Duodenal mucosa (tissue), 2 donors: ENCODE results near the gene DOCK6.

Source experiments
- H3K27ac ChIP-seq: one replicate; pipeline ENCODE4 v1.7.0; 2013; ENCODE audit warnings: low read depth, low read length
- H3K27me3 ChIP-seq, 2 donors: one replicate each; pipeline ENCODE4 v1.7.0; 2013; ENCODE audit warnings: low read length in 2 of 2, control low read depth in 1 of 2; ENCODE audit not compliant: insufficient read depth in 2 of 2, control insufficient read depth in 1 of 2
- H3K36me3 ChIP-seq, 2 donors: one replicate each; pipeline ENCODE4 v1.7.0; 2013; ENCODE audit warnings: low read length in 2 of 2, control low read depth in 1 of 2; ENCODE audit not compliant: insufficient read depth in 2 of 2, control insufficient read depth in 1 of 2
- H3K4me1 ChIP-seq, 2 donors: one replicate each; pipeline ENCODE4 v1.7.0; 2013; ENCODE audit warnings: low read length in 2 of 2, control low read depth in 1 of 2; ENCODE audit not compliant: insufficient read depth in 2 of 2, control insufficient read depth in 1 of 2
- H3K4me3 ChIP-seq, 2 donors: one replicate each; pipeline ENCODE4 v1.7.0; 2013; ENCODE audit warnings: low read length in 2 of 2, low read depth in 1 of 2
- H3K9ac ChIP-seq, 2 donors: one replicate each; pipeline ENCODE4 v1.7.0; 2013; ENCODE audit warnings: low read length in 2 of 2, low read depth in 1 of 2
- H3K9me3 ChIP-seq, 2 donors: one replicate each; pipeline ENCODE4 v1.7.0; 2013; ENCODE audit warnings: low read length in 2 of 2, control low read depth in 1 of 2; ENCODE audit not compliant: control insufficient read depth in 1 of 2

The DOCK6 gene

GRCh38 chr19:11264452-11265176 is 2.3 kb upstream of the DOCK6 start:
- Histone ChIP-seq H3K4me1 (peaks cover 22 to 27% of the 10 kb centered on the region in 2 donors), H3K27ac (peak overlapping the region; percentile 84), H3K4me3 (no peak overlapping the region), H3K27me3 (no peaks in the 10 kb centered on the region), H3K36me3 (no peaks in the 10 kb centered on the region), H3K9ac (peak overlapping the region; percentile 47 to 76), H3K9me3 (no peaks in the 10 kb centered on the region)

- Histone ChIP-seq H3K4me3 (no peak overlapping the region), H3K9me3 (no peaks in the 10 kb centered on the region), H3K4me1 (peaks cover 22 to 27% of the 10 kb centered on the region in 2 donors), H3K27ac (no peak overlapping the region), H3K27me3 (no peaks in the 10 kb centered on the region), H3K9ac (no peak overlapping the region), H3K36me3 (no peaks in the 10 kb centered on the region)
Observed at GRCh38 chr19:11263726-11264125, 1.4 kb upstream of the DOCK6 start.

GRCh38 chr19:11261431-11261970 is 823 bp downstream of the DOCK6 start:
- H3K4me1 ChIP-seq = peaks cover 19 to 24% of the 10 kb centered on the region in 2 donors
- peak overlapping the region; percentile 54 to 65 for H3K9ac ChIP-seq
- no peaks in the 10 kb centered on the region for H3K9me3 ChIP-seq
- peak overlapping the region; percentile 70 to 74 for H3K4me3 ChIP-seq
- H3K27me3 ChIP-seq = no peaks in the 10 kb centered on the region
- no peaks in the 10 kb centered on the region for H3K36me3 ChIP-seq
- H3K27ac ChIP-seq = peak overlapping the region; percentile 32

GRCh38 chr19:11260996-11261395 is 1.3 kb downstream of the DOCK6 start:
- peaks cover 14 to 19% of the 10 kb centered on the region in 2 donors for H3K4me1 ChIP-seq
- H3K27ac ChIP-seq = no peak overlapping the region
- H3K4me3 ChIP-seq = peak overlapping the region in 1 of 2 donors; percentile 22

GRCh38 chr19:11257846-11258380 is 4.4 kb downstream of the DOCK6 start:
- Histone ChIP-seq H3K36me3 (peaks cover 1 to 5% of the 10 kb centered on the region in 2 donors), H3K9ac (no peak overlapping the region), H3K27ac (no peak overlapping the region), H3K4me1 (no peaks in the 10 kb centered on the region), H3K9me3 (no peaks in the 10 kb centered on the region), H3K27me3 (no peaks in the 10 kb centered on the region), H3K4me3 (no peak overlapping the region)

More at GRCh38 chr19:11260996-11261395, 1.3 kb downstream of the DOCK6 start:
- Histone ChIP-seq H3K27me3 (no peaks in the 10 kb centered on the region), H3K9ac (no peak overlapping the region), H3K36me3 (no peaks in the 10 kb centered on the region), H3K9me3 (no peaks in the 10 kb centered on the region)

GRCh38 chr19:11256189-11256588 is 6.1 kb downstream of the DOCK6 start:
- Histone ChIP-seq H3K4me1 (no peaks in the 10 kb centered on the region), H3K27me3 (no peaks in the 10 kb centered on the region), H3K36me3 (peaks cover 5 to 17% of the 10 kb centered on the region in 2 donors), H3K9ac (no peak overlapping the region), H3K9me3 (no peaks in the 10 kb centered on the region), H3K27ac (no peak overlapping the region), H3K4me3 (no peak overlapping the region)

- Histone ChIP-seq H3K27ac (no peak overlapping the region), H3K9me3 (no peaks in the 10 kb centered on the region), H3K36me3 (peaks cover 12 to 29% of the 10 kb centered on the region in 2 donors), H3K4me1 (no peaks in the 10 kb centered on the region), H3K27me3 (no peaks in the 10 kb centered on the region), H3K9ac (no peak overlapping the region), H3K4me3 (no peak overlapping the region)
Observed at GRCh38 chr19:11254666-11255065, 7.7 kb downstream of the DOCK6 start.

GRCh38 chr19:11252665-11253355 is 9.5 kb downstream of the DOCK6 start:
- Histone ChIP-seq H3K4me1 (no peaks in the 10 kb centered on the region), H3K27ac (no peak overlapping the region), H3K4me3 (no peak overlapping the region)

GRCh38 chr19:11251650-11252314 is 10.5 kb downstream of the DOCK6 start:
- no peaks in the 10 kb centered on the region for H3K4me1 ChIP-seq
- no peak overlapping the region for H3K9ac ChIP-seq
- no peak overlapping the region for H3K4me3 ChIP-seq
- no peak overlapping the region for H3K27ac ChIP-seq
- no peaks in the 10 kb centered on the region for H3K9me3 ChIP-seq
- no peaks in the 10 kb centered on the region for H3K27me3 ChIP-seq
- peaks cover 12 to 48% of the 10 kb centered on the region in 2 donors for H3K36me3 ChIP-seq

More at GRCh38 chr19:11252665-11253355, 9.5 kb downstream of the DOCK6 start:
- Histone ChIP-seq H3K27me3 (no peaks in the 10 kb centered on the region), H3K9me3 (no peaks in the 10 kb centered on the region), H3K9ac (no peak overlapping the region), H3K36me3 (peaks cover 12 to 40% of the 10 kb centered on the region in 2 donors)
